ENCODE data around the gene ADCY1.
"Not testable (repeated sequence)": the region's sequence is repeated elsewhere in the genome, so short reads cannot be mapped to it uniquely, and the experiment has no call there.

ADCY1 gene

DNA sequence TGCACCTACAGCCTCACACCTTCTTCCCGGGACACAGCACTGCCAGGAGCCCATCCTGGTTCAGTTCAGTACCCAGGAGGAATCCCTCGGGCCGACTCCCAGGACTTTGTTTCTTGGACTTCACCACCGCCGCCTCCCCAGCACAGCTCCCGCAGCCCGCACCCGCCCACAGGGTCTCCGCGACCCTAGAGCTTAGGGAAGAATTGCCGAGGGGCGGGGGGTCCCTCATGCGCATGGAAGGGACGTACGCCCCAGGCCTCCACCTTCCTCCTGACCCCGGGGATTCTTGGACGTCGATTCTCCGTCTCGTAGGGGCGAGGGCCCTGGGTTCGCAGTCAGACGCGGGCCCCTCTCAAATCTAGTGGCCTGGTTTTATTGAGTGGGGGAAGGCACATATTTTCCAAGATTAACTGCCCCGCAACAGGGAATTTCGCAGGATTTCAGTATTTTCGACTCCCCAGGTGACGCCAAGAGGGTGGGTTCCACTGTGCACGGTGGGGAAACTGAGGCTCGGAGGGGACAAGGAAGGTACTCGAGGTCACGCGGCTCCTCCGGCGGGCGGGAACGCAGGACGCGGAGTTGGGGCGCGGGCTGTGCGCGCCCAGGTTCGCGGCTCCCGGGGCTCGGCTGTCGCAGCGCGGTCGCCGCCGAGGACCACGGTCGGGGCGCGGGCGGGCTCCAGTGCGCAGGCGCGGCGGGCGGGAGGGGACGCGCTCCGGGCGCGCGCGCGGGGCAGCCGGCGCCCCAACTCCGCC is at the start of gene ADCY1:
Gene ADCY1 (plus strand): TSS at position 708 of the 755 bp plus-strand sequence. CDS start 176 bp downstream, outside the sequence.
- no peak for DNase-seq

DNA sequence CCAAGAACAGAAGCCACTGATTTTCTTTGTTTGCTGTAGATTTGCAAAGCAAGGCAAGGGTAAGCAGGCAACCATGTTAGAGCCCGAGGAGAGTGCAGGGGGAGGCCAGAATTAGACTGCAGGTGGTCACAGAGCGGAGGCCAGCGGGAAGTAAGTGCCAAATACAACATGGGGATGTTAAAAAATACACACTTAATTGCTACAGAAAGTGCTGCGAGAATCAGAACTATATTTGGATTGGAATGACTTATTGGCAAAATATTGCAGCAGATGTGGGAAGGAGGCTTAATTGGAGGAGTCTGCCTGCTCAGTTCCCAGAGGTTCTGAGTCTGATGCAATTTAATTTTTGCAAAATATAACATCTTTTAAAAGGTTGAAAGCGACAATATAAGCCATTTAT is 49.7 kb upstream of the ADCY1 start:
- DNase-seq = no peak

DNA sequence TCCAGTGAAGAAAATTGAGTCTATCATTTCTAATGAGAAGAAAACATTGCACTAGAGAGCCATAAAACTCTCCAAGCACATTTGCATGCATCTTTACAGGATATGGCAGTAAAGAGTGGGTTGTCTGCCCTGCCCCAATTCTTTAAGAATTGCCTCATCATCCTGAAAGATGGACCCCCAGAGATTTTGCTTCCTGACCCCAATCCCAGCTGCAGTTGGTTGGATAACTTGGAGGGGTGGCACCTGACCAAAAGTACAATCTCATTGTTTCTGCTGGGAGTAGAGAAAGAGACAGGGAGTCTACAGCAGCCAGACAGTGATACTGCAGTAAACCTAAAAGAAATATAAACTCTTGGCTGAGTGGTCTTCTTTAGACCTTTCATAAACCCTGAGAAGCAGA is 49.1 kb upstream of the ADCY1 start:
- DNase-seq = no peak

DNA sequence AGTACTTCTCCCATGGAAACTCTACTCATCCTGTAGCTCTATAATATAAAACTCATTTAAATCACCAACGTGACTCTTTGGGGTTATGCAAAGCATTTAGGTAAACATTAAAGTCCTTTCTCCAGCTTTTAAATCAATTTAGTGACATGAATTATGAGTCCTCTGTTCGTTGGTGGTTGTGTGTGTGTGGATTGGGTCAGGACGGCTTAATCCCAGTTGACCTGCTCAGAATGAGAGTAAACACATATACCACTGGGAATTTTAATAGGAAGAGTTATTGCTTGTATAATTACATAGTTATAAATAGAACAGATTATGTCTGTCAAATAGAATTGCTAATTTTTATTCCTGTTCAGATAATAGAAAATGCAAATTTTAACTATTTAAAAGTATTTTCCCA is 30.7 kb upstream of the ADCY1 start:
- no peak for DNase-seq

DNA sequence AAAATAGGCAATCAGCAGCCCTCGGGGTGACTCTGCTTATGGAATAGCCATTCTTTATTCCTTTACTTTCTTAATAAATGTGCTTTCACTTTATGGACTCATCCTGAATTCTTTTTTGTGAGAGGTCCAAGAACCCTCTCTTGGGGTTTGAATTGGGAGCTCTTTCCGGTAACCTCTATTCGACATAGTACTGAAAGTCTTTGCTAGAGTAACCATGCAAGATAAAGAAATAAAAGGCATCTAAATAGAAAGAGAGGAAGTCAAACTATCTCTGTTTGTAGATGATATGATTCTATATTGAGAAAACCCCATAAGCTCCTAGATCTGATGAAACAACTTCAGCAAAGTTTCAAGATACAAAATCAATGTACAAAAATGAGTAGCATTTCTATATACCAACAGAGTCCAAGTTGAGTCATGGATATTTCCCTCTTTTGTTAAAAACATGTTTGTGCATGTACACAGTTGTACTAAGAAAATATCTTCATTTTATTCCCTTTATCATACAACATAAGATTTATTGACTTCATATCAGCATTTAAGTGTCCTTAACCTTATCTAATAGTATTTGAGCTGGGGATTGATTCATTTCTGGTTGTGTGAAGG is 29.0 kb upstream of the ADCY1 start:
- not testable (repeated sequence) for DNase-seq

DNA sequence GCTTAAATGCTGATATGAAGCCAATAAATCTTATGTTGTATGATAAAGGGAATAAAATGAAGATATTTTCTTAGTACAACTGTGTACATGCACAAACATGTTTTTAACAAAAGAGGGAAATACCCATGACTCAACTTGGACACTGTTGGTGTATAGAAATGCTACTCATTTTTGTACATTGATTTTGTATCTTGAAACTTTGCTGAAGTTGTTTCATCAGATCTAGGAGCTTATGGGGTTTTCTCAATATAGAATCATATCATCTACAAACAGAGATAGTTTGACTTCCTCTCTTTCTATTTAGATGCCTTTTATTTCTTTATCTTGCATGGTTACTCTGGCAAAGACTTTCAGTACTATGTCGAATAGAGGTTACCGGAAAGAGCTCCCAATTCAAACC is 25.3 kb upstream of the ADCY1 start:
- DNase-seq = not testable (repeated sequence)

DNA sequence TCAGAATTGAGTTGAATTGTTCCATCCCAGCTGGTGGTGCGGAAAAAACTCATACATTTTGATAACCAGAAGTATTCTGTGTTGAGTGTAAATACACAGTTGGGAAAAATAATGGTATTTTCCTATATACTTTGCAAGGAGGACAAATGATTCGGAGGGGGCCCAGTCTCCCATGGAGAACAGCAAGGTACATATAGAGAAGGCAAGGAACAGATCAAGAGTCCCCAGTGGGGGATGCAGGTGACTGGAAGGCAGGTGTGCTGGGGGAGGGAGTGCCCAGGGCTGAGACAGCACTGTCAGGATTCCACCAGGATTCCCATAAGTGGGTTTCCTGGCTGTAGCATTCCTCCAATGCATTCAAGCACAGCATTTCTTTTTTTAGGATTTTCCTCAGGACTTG is 10.8 kb upstream of the ADCY1 start:
- no peak for DNase-seq

DNA sequence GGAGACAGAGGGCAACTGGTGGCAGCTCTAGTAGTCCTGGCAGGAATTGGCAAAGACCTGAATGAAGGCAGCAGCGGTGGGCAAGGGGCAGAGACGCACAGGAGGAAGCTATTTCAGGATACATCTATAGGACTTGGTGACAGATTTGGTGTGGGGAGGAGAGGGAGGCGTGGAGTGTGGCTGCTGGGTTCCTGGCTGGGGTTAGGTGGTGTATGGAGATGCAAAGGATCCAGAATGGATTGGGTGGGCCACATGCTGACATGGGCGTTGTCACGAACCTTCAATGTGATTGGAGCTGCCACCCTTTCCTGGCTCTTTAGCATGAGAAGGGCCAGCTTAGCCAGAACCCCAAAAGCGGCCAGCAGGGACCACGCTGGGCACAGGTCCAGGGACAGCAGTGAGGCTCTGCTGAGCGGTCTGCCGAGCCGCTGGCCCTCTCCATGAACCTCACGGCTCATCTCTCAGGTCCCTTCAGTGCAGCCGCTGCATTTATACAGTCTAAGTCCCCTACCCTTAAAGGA is 10.2 kb upstream of the ADCY1 start:
- no peak for DNase-seq

DNA sequence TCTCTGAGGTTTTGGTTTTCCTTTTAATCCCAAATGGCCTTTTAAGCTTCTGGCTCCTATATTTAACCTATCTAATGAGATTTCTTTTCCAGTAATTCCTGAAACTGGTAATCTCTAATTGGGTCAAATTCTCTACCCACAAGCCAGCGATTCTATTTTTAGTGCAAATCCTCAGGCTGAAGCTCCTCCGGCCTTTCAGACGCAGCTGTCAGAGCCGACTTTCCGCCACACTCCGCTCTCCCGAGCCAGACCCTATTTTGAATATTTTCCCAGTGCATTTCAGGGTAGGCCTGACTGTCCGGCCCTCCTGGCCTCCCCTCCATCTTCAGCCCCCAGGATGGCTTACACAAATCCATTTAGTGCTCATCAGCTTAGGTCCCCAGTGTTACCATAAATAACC is 9.7 kb upstream of the ADCY1 start:
- no peak for DNase-seq

DNA sequence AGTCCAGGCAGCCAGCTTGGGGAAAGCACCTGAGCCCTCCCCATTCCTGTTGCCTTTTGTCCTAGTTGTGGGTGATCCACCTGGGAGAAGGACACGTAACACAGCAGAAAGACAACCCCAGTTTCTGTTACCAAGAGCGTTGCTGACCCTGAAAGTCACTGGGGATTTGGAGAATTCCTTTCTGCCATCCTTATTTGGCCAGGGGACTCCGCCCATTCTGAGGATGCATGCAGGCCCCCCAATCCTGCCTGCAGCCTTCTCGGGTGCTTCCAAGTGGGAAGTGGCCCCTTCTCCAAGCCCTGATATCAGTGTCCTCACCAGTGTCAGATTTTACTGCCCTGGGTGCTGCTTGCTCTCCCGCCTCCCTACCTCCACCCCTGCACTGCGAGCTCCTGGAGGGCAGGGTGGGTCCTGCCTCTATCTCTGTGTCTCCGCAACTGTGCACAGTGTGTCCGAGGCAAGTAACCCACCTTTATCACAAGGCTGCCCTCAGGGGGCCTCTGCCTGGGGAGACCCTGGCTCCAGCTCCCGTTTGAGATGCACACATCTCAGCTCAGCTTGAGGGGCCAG is 9.2 kb upstream of the ADCY1 start:
- DNase-seq = no peak

DNA sequence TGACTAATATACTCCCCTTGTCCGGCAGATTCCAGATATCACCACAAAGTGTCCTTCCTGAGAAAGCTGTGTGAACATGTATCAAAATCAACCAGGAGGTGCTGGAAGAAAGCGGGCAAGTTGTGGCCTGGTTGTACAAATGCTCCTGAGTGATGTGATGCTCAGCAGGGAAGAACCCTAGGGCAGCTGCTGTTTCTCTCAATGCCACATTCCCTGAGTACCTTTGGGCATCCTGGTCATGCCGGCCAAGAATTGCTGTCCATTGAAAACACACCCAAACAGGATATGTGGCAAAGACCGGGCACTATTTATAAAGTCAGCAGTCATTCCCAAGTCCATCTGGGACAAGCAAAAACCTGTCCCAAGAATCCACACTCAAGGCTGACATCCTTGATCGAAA is 7.8 kb upstream of the ADCY1 start:
- DNase-seq = no peak

DNA sequence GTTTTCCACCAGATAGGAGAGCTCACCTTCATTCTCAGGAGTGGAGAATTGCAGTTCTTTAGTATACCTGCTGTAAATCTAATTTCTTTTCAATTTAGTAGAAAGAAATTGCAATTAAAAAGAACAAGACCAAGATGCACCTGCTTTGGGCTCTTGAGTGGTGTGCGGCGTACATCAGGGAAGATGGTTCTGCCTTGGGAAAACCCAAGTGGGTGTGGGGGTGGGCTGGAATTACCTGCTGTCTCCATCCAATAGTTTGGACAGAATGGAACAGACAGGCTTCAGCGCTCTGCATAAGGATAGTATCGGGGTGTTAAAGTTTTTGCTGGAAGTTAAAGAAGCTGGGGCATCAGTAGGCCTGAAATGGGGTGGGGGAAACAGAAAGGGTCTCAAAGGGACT is 7.2 kb upstream of the ADCY1 start:
- no peak for DNase-seq

DNA sequence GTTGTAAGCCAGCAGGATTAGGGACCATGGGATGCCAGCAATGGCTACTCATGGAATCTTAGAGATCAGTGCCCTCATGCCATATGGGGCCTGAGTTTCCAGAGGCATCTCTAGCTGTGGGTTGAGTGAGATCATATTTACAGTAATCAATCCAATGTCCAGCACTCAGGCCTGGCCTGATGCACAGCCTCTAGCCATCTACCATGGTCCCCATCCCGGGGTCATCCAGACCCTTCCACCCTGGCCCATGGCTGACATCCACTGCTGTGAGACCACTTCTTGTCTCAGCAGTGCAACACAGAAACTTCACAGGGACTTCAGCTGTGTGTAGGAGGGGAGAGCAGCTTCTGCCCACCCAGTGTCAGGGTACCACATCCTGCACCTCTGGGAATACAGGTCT is 6.5 kb upstream of the ADCY1 start:
- DNase-seq = no peak

DNA sequence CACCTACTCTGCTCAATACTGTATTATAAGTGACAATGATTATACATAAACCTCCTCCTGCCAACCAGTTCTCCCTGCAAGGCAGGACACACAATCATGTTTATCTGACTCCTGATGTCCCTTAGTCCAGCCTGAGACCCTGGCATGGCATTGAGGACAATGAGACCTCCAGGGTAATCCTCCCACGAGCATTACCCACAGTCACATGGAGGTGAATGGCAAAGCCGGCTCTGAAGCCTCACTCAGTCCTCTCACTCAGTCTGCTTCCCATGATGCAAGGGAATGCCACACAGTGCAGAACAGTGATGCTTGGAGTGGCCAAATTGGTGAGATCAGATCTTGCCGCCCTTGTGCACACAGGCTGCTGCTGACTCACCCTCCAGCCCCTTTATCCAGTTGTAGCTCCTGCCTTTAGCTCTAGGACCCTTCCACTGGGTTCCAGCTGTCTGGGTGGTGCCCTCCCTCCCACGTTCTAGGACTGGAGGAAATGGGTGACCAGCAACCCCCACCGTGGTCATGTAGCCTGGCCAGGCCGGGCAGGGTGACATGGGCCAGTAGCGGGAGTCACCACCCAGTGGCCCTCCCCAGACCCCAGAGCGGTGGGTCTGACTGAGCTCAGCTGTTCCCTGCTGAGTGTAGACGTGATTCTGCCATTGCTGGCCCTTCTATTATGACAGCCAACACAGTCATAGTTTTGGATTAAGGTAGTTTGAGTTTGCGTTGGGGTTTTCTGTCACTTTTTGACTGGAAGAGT is 5.5 kb upstream of the ADCY1 start:
- no peak for DNase-seq

DNA sequence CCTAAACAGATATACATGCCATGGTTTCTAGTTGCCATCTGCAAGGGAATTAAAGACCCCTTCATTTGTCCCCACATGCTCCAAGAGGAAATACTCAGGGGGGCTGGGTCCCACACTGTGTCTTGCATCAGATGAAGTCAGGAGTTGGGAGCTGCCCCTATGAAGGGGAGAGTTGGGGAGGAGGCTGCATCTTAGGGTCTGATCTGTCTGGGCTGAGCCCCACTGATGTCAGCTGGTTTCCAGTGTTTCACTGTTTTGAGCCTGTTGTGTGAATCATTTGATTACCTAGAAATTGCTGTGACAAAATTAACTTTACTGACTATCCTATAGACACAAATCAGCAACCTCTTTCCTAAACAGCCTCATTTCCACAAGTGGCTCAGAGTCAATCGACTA is 4.9 kb upstream of the ADCY1 start:
- no peak for DNase-seq

DNA sequence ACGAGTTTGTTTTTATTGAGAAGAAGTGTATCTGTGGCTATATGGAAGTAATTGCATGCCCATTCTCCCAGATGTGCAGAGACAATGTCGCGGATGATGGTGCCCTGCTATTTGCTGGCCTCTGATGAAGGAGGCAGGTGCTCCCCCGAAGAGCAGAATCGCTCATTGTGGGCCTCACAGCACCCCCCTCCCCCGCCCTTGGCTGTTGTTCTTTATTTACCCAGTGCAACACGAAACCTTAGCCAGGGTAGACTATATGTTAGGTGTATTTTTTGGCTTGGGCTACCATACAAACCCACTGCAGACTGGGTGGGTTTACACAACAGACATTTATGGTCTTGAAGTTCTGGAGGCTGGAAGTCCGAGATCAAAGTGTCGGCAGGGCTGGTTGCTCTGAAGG is 3.4 kb upstream of the ADCY1 start:
- DNase-seq = no peak

DNA sequence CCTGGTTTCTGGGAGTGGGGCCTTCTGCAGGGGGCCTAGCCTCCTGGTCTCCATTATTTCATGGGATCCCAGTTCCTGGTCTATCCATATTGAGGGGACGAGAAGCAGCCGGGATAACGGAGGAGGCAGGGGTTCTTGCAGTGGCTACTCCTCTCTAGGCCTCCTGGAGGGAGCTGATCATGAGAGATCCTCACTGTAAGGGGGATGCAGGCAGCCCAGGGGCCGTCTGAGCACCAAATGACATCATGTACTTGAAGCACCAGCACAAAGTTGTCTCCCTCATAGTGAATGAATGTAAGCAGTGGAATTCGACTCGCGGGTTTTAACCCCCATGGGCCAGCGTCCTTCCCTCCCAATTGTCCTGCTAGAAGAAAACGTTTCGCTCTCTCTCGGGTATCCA is 964 bp upstream of the ADCY1 start:
- no peak for DNase-seq

DNA sequence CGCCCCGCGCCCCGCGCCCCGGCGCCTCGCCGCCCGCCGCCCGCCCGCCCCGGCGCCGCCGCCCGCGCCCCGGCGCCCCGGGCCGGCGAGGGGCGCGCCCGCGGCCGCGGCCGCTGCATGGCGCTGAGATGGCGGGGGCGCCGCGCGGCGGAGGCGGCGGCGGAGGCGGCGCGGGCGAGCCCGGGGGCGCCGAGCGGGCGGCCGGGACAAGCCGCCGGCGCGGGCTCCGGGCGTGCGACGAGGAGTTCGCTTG is 174 bp downstream of the ADCY1 start:
- DNase-seq = no peak

DNA sequence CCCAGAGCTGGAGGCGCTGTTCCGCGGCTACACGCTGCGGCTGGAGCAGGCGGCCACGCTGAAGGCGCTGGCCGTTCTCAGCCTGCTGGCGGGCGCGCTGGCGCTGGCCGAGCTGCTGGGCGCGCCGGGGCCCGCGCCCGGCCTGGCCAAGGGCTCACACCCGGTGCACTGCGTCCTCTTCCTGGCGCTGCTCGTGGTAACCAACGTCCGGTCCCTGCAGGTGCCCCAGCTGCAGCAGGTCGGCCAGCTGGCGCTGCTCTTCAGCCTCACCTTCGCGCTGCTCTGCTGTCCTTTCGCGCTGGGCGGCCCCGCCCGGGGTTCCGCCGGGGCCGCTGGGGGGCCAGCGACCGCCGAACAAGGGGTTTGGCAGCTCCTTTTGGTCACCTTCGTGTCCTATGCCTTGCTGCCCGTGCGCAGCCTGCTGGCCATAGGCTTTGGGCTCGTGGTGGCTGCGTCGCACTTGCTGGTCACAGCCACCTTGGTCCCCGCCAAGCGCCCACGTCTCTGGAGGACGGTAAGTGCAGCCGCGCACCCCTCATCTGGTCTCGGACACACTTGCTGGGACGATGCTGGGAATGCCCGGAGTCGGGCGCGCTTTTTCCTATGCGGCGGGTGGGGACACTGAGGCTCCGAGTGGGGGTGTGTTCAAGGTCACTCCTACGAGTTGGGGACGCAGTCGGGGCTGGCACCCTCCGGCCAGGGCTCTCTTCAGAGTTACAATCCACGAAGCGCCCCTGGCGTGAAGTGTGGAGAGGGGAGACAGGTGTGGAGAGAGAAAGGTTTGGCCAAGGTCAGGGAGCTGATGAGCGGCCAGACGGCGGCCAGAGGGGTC is 717 bp downstream of the ADCY1 start:
- no peak for DNase-seq

DNA sequence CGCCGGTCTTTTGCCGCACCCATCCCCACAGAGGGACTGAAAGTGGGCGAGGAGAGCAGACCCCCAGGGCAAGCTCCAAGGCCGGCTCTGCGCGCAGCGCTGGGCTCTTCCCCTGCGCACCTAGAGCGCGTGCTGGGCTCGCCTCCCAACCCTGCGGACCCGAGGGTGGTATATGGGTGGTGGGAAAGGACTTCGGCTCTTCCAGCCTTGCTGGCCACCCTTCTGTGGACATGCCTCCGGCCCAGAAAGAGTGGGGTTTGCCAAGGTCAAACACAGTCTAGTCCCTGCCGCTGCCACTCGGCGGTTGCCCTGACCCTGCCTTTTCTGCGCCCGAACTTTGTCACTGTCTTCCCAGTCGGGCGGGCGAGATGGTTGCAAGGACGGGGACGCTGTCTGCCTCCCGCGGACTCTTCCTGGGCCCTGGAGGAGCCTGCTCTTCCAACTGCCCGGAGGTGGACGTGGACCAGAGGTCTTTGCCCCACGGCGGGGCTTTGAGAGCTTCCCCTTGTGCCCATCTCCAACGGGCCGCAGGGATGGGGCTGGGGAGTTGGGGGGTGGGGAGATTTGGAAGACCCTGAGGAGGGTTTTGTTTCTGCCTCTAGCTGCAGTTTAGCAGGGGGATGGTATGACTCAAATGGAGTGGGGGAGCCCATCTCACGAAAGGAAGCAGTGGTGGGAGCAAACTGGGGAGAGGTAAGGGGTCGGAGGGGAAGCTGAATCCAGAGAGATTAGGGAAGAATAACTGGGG is 1.5 kb downstream of the ADCY1 start:
- DNase-seq = no peak

DNA sequence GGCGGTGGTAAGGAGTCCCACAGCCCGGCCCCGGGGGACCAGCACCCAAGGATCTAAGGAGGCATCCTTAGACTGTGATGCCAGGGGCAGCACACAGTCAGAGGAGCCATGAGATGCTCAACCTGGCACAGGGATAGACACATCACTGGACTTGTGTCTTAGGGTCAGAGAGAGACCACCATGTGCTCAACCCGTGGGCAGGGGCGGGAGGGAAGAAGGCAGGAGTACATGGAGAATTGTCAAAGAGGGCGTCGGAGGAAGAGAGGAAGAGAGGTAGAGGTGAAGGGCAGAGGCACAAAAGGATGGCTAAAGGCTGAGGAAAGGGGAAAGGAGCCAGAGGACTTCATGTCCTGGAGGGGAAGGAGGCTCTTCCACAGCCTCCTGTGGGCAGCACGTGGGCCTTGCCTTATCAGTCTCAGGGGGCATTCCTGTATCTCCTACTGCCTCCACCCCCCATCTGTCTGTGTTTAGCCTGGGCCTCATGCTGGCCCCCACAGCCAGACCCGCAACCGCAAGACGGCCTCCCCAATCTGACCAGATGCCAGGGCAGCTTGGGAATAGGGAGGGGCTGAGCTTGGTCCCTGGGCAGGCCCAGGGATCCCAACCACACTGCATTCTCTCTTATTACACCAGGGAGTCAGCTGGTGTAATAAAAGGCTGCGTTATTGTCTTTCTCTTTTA is 2.2 kb downstream of the ADCY1 start:
- no peak for DNase-seq

DNA sequence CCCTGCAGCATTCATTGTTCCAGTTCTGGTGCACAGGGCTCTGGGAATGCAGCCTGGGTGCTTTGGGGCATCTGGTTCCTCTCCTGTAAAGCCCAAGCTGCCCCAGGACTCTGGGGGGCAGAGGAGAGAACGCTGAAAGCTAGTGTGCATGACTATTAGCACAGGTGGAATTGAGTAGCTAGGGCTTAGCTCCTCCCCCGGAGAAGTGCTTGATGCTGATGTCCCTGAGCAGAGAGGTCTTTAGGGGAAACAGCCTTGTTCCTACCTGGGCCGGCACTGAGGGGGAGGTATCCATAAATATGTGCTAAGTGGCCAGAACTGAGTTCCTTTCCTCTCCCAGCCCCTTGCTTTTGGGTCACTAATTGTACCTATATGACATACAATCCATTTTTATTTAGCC is 3.9 kb downstream of the ADCY1 start:
- no peak for DNase-seq
